ENCODE results near the gene AFMID.

AFMID gene

DNA sequence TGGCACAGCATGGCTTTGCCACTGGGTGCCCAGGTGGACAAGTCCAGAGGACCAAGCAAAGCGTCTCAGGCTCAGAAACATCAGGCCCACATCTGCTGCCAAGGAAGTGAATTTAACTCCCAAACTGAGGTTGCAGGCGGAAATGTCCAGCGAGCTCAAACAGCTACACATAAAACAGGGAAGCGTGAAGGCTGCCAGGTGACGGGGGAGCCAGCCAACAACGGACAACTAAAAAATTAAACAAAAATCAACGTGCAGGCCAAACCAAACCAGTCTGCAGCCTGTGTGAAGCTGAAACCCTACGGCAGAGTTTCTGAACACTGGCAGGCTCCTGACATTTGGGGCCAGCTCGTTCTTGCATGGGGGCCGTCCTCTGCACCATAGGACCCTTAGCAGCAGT lies 2.8 kb upstream of the AFMID start:
- TF ChIP-seq, protein P1, sequence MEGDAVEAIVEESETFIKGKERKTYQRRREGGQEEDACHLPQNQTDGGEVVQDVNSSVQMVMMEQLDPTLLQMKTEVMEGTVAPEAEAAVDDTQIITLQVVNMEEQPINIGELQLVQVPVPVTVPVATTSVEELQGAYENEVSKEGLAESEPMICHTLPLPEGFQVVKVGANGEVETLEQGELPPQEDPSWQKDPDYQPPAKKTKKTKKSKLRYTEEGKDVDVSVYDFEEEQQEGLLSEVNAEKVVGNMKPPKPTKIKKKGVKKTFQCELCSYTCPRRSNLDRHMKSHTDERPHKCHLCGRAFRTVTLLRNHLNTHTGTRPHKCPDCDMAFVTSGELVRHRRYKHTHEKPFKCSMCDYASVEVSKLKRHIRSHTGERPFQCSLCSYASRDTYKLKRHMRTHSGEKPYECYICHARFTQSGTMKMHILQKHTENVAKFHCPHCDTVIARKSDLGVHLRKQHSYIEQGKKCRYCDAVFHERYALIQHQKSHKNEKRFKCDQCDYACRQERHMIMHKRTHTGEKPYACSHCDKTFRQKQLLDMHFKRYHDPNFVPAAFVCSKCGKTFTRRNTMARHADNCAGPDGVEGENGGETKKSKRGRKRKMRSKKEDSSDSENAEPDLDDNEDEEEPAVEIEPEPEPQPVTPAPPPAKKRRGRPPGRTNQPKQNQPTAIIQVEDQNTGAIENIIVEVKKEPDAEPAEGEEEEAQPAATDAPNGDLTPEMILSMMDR (IDR thresholded peaks at IDR 0.05; ENCODE audit: insufficient read depth, low read depth, low read length, missing control alignments): no peak
- no peak overlapping the region for H3K4me3 ChIP-seq (ENCODE audit: low read depth, low read length)
- no peak for DNase-seq (ENCODE audit: low read depth)

DNA sequence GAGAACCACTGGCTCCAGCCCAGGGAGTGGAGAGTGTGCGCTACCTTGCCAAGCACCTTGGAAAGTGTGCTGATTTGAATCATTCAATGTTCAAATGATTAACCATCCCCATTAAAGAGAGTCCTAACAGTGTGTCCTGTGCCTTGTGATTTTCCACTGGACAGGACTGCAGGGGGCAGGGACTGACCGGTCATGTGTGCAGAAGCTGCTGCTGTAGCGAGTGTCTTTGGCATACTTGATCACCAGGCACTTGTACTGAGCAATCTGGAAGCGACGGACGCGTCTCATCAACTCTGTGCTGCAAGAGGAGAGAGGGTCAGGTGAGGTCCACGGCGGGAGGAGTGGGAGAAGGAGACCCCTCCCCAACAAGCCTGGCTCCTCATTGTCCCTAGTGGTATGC lies 2.3 kb upstream of the AFMID start:
- H3K4me3 ChIP-seq (ENCODE audit: low read depth, low read length): no peak overlapping the region

DNA sequence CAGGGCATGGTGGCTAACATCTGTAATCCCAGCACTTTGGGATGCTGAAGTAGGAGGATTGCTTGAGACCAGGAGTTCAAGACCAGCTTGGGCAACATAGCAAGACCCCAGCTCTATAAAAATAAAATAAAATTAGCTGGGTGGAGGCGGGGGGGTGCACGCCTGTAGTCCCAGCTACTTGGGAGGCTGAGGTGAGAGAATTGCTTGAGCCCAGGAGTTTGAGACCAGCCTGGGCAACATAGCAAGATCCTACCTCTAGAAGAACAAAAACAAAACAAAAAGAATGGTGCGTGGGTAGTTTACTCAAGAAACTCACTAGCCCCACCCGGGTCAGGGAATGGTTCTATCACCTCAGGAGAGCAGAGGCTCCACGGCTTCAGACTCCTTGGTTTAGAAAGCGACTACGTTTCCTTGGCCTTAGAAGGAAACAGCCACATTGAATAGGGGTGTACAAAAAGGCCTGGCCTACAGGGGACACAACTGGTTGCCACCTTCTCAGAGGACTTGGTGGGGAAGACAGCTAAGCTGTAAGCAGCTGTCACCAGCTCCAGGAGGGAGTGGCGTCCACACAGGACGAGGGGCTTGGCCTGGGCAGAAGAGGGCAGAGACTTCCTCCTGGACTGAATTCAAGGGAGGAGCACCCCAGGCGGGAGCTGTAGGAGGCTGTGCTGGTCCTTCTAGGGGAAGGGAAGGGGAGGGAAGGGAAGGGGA lies 1.0 kb upstream of the AFMID start:
- DNase-seq (ENCODE audit: low read depth): peak; percentile 56
- TF ChIP-seq, protein P1 (IDR thresholded peaks at IDR 0.05; ENCODE audit: insufficient read depth, low read depth, low read length, missing control alignments): no peak
- peak overlapping the region; percentile 75 for H3K4me3 ChIP-seq (ENCODE audit: low read depth, low read length)

More for the DNA sequence above, 2.3 kb upstream of the AFMID start:
- TF ChIP-seq, protein P1 (IDR thresholded peaks at IDR 0.05; ENCODE audit: insufficient read depth, low read depth, low read length, missing control alignments): no peak
- DNase-seq (ENCODE audit: low read depth): no peak

DNA sequence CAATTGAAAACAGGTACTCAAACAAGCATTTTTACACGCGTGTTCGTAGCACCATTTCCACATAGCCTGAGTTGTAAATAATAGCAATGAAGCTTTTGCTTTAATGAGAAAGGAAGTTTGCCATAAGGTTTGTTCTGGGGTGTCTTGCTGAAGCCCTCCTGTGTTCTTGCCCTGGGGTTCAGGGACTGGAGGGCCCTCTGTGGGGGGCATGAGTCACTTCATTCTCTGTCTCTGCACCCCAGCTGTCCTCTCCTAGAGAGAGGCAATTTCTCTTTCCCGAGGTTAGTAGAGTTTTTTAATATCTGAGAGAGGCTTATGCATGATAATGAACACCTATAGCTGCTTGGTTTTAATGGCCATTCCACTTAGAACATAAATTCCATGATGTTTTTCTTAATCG lies 9.6 kb downstream of the AFMID start:
- H3K4me3 ChIP-seq (ENCODE audit: low read depth, low read length): no peak overlapping the region
- DNase-seq (ENCODE audit: low read depth): no peak
- TF ChIP-seq, protein P1 (IDR thresholded peaks at IDR 0.05; ENCODE audit: insufficient read depth, low read depth, low read length, missing control alignments): no peak

DNA sequence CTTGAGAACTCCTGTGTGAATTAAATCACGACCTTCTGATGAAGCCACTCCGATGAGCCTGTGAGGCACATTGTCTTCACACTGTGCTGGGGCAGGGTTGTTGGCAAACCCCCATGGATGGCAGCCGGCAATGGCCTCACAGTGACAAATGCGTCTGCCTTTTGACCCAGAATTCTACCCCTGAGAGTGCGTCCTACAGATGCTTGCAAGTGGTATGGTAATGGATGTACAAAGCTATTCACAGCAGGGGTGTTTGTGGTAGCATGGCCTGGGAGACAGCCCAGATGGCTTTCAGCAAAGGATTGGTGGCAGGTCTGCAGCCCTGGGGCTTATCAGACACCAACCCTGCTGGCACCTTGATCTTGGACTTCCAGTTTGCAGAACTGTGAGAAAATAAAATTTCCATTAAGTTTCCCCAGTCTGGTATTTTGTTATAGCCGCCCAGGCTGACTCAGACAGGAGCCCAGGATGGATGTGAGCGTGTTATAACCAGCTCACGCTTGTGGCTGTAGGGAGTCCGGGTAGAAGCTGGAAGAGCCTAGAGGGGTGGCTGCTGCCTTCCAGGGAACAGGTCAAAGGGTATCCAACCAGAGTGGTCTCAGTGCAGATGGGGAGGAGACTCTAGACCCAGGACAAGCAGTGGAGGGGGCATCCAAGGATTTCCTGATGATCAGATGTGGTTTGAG lies 10.1 kb downstream of the AFMID start:
- no peak overlapping the region for H3K4me3 ChIP-seq (ENCODE audit: low read depth, low read length)
- TF ChIP-seq, protein P1 (IDR thresholded peaks at IDR 0.05; ENCODE audit: insufficient read depth, low read depth, low read length, missing control alignments): no peak
- no peak for DNase-seq (ENCODE audit: low read depth)

DNA sequence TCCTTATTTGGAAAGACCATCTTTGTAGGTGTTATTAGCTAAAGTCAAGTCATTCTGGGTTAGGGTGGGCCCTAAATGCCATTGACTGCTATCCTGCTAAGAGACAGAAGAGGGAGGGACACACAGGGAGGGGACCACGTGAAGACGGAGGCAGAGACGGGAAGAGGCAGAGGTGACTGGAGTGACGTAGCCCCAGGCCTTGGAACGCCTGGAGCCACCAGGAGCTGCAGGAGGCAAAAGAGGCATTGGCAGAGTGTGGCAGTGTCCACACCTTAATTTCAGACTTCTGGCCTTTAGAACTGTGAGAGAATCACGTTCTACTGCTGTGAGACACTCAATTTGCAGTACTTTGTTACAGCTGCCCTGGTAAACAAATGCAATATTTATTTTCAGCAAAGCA lies 13.3 kb downstream of the AFMID start:
- no peak overlapping the region for H3K4me3 ChIP-seq (ENCODE audit: low read depth, low read length)
- no peak for DNase-seq (ENCODE audit: low read depth)
- TF ChIP-seq, protein P1 (IDR thresholded peaks at IDR 0.05; ENCODE audit: insufficient read depth, low read depth, low read length, missing control alignments): no peak
